Measurements from ENCODE around the gene CREB3L2.

GRCh38 chr7:137838706-137839315 is 163.1 kb downstream of the CREB3L2 start:
- TF ChIP-seq CTCF (IDR thresholded peaks at IDR 0.05): no peak
- no peak for TF ChIP-seq POLR2A (IDR thresholded peaks at IDR 0.05)

Data from adrenal gland (tissue), 5 donors.